ENCODE measurements around the gene UBR7. TPM values are rescaled to one million over a fixed set of nuclear protein-coding genes. Genes with fewer than 3 reads are reported as not detected.

Gene UBR7
- polyA plus RNA-seq, 3 donors = 31.4 to 36.1 (median 35.3) TPM

- no peak for DNase-seq
Measured at GRCh38 chr14:93239869-93240677, 33.0 kb downstream of the UBR7 start.

GRCh38 chr14:93240678-93241000 lies 33.6 kb downstream of the UBR7 start:
- no peak for DNase-seq

GRCh38 chr14:93245764-93246420 lies 38.8 kb downstream of the UBR7 start:
- no peak for DNase-seq

- no peak for DNase-seq
Measured at GRCh38 chr14:93246534-93246933, 39.5 kb downstream of the UBR7 start.

GRCh38 chr14:93249128-93249831 lies 42.2 kb downstream of the UBR7 start:
- DNase-seq = no peak

- no peak for DNase-seq
Measured at GRCh38 chr14:93262446-93262845, 55.4 kb downstream of the UBR7 start.

- DNase-seq = no peak
Measured at GRCh38 chr14:93263416-93263815, 56.4 kb downstream of the UBR7 start.

GRCh38 chr14:93266127-93266526 lies 59.1 kb downstream of the UBR7 start:
- DNase-seq = no peak

GRCh38 chr14:93267149-93267711 lies 60.2 kb downstream of the UBR7 start:
- DNase-seq = no peak

- no peak for DNase-seq
Measured at GRCh38 chr14:93268406-93268805, 61.4 kb downstream of the UBR7 start.

- no peak for DNase-seq
Measured at GRCh38 chr14:93269341-93270068, 62.4 kb downstream of the UBR7 start.

- no peak for DNase-seq
Measured at GRCh38 chr14:93271111-93271510, 64.1 kb downstream of the UBR7 start.

GRCh38 chr14:93274055-93274806 lies 67.2 kb downstream of the UBR7 start:
- DNase-seq = no peak

GRCh38 chr14:93276031-93276716 lies 69.1 kb downstream of the UBR7 start:
- DNase-seq = no peak

Other genes with a start within 250 kb of the UBR7 start
- gene ITPK1, start 91.3 kb upstream of the UBR7 start, polyA plus RNA-seq (ENCODE audit: insufficient read length in 3 of 3) = 10 to 100 TPM; 29.8 to 33.6 (median 33.2) TPM
- 10 to 100 TPM; 39.6 to 44.7 (median 43.2) TPM for gene MOAP1, start 22.4 kb upstream of the UBR7 start, polyA plus RNA-seq (ENCODE audit: insufficient read length in 3 of 3)
- gene LYSET, start 21.9 kb upstream of the UBR7 start, polyA plus RNA-seq (ENCODE audit: insufficient read length in 3 of 3) = 10 to 100 TPM; 33.8 to 34.5 (median 34.4) TPM
- 10 to 100 TPM; 18.8 to 19.7 (median 19.5) TPM for gene GON7, start 191 bp upstream of the UBR7 start, polyA plus RNA-seq (ENCODE audit: insufficient read length in 3 of 3)
- 10 to 100 TPM; 42.2 to 58.5 (median 55.3) TPM for gene BTBD7, start 125.8 kb downstream of the UBR7 start, polyA plus RNA-seq (ENCODE audit: insufficient read length in 3 of 3)
- gene COX8C, start 139.9 kb downstream of the UBR7 start, polyA plus RNA-seq (ENCODE audit: insufficient read length in 3 of 3) = under 1 TPM; 0.43 to 0.78 (median 0.73) TPM
- gene UNC79, start 223.7 kb downstream of the UBR7 start, polyA plus RNA-seq (ENCODE audit: insufficient read length in 3 of 3) = 1 to 10 TPM in 2 of 3 donors, under 1 TPM in 1; 0.67 to 1.5 (median 1.5) TPM